ENCODE data around the gene TMEM219.

Gene TMEM219

DNA sequence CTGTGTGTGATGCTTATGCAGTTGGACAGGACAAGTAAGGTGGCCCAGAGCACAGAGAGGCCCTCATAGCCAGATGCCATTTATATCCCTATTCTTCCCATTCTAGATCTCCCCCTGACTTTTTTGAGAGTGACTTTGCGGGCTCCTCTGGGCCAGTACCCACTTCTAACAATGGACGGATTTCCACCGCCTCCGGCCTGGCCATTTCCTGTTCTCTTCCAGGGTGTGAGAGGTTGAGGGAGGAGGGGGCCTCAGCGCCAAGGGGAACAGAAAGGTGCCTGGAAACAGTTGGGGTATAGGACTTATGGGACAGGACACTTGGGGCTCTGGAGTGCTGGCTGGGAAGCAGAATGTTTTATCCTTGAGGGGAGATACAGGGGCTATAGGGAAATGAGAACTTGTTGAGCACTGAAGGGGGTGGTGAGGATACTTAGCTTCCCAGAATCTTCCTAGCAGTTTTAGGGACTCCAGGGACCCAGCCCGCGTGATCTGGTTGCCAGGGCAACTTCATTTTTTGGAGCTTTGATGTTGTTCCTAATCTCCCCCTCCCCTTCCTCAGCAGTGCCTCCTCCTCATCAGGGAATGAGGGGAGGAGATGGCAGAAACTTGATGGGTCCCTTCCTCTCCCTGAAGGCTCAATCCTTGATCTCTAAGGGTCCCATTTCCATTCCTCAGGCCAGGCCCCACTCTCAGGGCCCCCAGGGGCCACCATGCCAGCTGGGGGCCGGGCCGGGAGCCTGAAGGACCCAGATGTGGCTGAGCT, 15.4 kb downstream of the TMEM219 start:
- TF ChIP-seq, protein P1, sequence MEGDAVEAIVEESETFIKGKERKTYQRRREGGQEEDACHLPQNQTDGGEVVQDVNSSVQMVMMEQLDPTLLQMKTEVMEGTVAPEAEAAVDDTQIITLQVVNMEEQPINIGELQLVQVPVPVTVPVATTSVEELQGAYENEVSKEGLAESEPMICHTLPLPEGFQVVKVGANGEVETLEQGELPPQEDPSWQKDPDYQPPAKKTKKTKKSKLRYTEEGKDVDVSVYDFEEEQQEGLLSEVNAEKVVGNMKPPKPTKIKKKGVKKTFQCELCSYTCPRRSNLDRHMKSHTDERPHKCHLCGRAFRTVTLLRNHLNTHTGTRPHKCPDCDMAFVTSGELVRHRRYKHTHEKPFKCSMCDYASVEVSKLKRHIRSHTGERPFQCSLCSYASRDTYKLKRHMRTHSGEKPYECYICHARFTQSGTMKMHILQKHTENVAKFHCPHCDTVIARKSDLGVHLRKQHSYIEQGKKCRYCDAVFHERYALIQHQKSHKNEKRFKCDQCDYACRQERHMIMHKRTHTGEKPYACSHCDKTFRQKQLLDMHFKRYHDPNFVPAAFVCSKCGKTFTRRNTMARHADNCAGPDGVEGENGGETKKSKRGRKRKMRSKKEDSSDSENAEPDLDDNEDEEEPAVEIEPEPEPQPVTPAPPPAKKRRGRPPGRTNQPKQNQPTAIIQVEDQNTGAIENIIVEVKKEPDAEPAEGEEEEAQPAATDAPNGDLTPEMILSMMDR (conservative IDR thresholded peaks at IDR 0.05), result no peak
- no peak for TF ChIP-seq ZFX (IDR thresholded peaks at IDR 0.05)
- H3K27ac ChIP-seq, result no peak overlapping the region

- H3K27ac ChIP-seq, result no peak overlapping the region
- TF ChIP-seq, protein P1 (conservative IDR thresholded peaks at IDR 0.05), result no peak
- no peak for TF ChIP-seq ZFX (IDR thresholded peaks at IDR 0.05)
These were observed 16.2 kb downstream of the TMEM219 start for GRCh38 chr16:29978081-29978480.

DNA sequence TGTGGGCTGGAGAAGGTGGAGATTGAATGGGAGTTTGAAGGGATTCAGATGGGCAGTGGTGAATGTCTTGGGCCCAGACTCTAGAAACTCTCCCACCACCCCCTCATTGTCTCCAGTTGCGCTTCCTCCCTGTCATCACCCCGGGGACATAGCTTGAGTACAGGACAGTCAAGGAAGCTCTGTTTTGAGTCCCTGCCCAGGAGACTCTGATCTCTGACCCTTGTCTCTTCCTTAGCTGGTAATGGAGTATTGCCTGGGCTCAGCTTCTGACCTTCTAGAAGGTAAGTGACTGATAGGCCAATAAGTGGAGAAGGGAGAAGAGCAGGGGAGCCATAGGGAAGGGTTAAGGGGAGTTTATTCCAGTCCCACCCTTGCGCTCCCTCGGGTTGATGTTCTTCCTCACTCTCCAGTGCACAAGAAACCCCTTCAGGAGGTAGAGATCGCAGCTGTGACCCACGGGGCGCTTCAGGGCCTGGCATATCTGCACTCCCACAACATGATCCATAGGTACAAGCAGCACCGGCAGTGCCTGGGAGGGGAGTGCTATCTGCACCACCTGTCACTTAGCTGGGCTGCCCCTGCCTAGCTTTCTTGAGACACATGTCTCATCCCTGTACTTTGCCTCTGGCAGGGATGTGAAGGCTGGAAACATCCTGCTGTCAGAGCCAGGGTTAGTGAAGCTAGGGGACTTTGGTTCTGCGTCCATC, 16.8 kb downstream of the TMEM219 start:
- TF ChIP-seq ZFX (IDR thresholded peaks at IDR 0.05), result no peak
- TF ChIP-seq, protein P1 (conservative IDR thresholded peaks at IDR 0.05), result no peak
- no peak overlapping the region for H3K27ac ChIP-seq

DNA sequence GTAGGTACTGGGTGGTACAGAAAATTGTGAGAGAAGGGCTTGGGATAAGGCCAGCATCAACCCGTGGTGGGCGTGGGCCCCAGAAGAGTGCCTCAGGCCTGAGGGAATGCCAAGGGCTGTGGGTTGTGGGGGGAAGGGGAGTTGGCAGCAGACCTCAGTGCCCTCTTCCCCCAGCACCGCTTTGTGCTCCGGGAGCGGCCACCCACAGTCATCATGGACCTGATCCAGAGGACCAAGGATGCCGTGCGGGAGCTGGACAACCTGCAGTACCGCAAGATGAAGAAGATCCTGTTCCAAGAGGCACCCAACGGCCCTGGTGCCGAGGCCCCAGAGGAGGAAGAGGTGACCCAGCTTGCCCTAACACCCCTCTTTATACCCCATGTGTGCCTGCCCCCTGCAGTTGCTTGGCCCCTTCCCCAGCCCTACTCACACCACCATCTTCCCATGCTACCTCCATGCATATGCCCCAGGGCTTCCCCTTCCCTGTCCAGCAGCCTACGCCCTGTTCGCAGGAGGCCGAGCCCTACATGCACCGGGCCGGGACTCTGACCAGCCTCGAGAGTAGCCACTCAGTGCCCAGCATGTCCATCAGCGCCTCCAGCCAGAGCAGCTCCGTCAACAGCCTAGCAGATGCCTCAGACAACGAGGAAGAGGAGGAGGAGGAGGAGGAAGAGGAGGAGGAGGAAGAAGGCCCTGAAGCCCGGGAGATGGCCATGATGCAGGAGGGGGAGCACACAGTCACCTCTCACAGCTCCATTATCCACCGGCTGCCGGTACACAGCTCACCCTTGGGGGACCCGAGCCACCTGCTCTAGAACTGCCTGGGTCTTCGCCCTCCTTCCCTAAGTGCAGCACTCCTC, 20.9 kb downstream of the TMEM219 start:
- H3K27ac ChIP-seq, result no peak overlapping the region
- no peak for TF ChIP-seq ZFX (IDR thresholded peaks at IDR 0.05)
- TF ChIP-seq, protein P1 (conservative IDR thresholded peaks at IDR 0.05), result no peak

GRCh38 chr16:29983420-29984136, 21.7 kb downstream of the TMEM219 start:
- no peak overlapping the region for H3K27ac ChIP-seq
- TF ChIP-seq ZFX (IDR thresholded peaks at IDR 0.05), result no peak
- TF ChIP-seq, protein P1 (conservative IDR thresholded peaks at IDR 0.05), result no peak

DNA sequence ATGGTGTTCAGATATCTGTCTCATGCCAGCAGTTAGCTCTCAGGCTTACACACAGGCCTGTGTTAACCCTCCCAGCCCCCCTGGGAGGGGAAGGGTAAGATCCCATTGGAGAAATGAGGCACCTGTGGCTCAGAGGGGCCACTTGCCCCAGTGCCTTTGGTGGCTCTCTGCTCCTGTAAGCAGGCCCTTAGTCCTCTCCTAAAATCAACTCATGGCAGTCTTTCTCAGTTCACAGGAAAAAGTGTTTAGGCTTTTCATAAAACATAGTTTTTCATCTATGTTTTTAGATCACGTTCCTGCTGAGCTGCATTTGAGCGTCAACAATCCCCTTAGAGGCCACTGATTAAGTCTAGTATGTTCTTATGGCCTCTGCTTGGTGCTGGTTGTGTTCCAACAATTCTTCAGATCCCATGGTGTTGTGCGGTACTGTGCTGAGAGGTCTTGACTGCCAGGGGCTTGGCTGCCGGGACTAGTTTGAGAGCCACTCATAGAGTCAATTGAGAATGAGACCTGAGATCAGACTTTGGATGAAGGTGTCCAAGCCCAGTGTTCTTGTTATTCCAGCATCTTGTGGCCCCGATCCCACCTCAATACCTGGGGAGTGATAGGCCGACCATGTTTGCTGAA, 22.4 kb downstream of the TMEM219 start:
- TF ChIP-seq ZFX (IDR thresholded peaks at IDR 0.05), result no peak
- TF ChIP-seq, protein P1 (conservative IDR thresholded peaks at IDR 0.05), result no peak
- no peak overlapping the region for H3K27ac ChIP-seq
